Anterior cingulate cortex (tissue), 58 donors: ENCODE measurements around the gene SCYL1.
A peak's percentile ranks its signal among the peaks of the same experiment; 100 is the strongest.
"Not testable (repeated sequence)": the region's sequence is repeated elsewhere in the genome, so short reads cannot be mapped to it uniquely, and the experiment has no call there.

Experiments used
- DNase-seq, 58 donors: peaks; one replicate each; lab custom pipeline; 2025; lab: John Stamatoyannopoulos, UW

Gene SCYL1

GRCh38 chr11:65504674-65505465 is 20.0 kb upstream of the SCYL1 start:
- DNase-seq: peak in 1 of 58 donors; percentile 44

GRCh38 chr11:65505466-65506289 is 19.2 kb upstream of the SCYL1 start:
- DNase-seq: peak in 4 of 58 donors; percentile 26 to 53 (median 36)

GRCh38 chr11:65506290-65506771 is 18.6 kb upstream of the SCYL1 start:
- no peak for DNase-seq

- peak in 25 of 58 donors; percentile 11 to 83 (median 62) for DNase-seq
These were observed 17.9 kb upstream of the SCYL1 start for GRCh38 chr11:65506772-65507505.

GRCh38 chr11:65512311-65512710 is 12.6 kb upstream of the SCYL1 start:
- DNase-seq: not testable (repeated sequence)

- DNase-seq: no peak
These were observed 8.5 kb upstream of the SCYL1 start for GRCh38 chr11:65516135-65516968.

- not testable (repeated sequence) for DNase-seq
These were observed 5.8 kb upstream of the SCYL1 start for GRCh38 chr11:65518941-65519549.

GRCh38 chr11:65521777-65522521 is 2.9 kb upstream of the SCYL1 start:
- DNase-seq: not testable (repeated sequence)

GRCh38 chr11:65522718-65523630 is 1.9 kb upstream of the SCYL1 start:
- DNase-seq: peak in 4 of 58 donors; percentile 9 to 38 (median 30)

GRCh38 chr11:65523631-65523968 is 1.3 kb upstream of the SCYL1 start:
- DNase-seq: not testable (repeated sequence)

- DNase-seq: peak in 6 of 58 donors; percentile 33 to 52 (median 50)
These were observed 706 bp upstream of the SCYL1 start for GRCh38 chr11:65524014-65524740.

GRCh38 chr11:65525546-65526480 is 930 bp downstream of the SCYL1 start:
- no peak for DNase-seq

- no peak for DNase-seq
These were observed 1.9 kb downstream of the SCYL1 start for GRCh38 chr11:65526744-65527143.

GRCh38 chr11:65528819-65529350 is 4.0 kb downstream of the SCYL1 start:
- DNase-seq: no peak

- no peak for DNase-seq
These were observed 4.7 kb downstream of the SCYL1 start for GRCh38 chr11:65529475-65530156.
